Type B pancreatic cell (in vitro differentiated cells): ENCODE results near the gene STARD5. TPM values are rescaled to one million over a fixed set of nuclear protein-coding genes. Genes with fewer than 3 reads are reported as not detected.
A peak's percentile ranks its signal among the peaks of the same experiment; 100 is the strongest.

ENCODE experiments used
- DNase-seq: peaks from one replicate; pipeline ENCODE4 v3.0.0; 2021; ENCODE audit warnings: mixed read lengths; ENCODE audit not compliant: unreplicated experiment; ENCODE audit errors: extremely low spot score
- H3K27ac Mint-ChIP-seq: 2 replicates; pipeline ENCODE4 v1.8.0; 2021; ENCODE audit warnings: mild to moderate bottlenecking, mixed read lengths
- H3K27me3 Mint-ChIP-seq: 2 replicates; pipeline ENCODE4 v1.8.0; 2021; ENCODE audit warnings: mixed read lengths
- H3K36me3 Mint-ChIP-seq: 2 replicates; pipeline ENCODE4 v1.8.0; 2021; ENCODE audit warnings: mixed read lengths
- H3K4me1 Mint-ChIP-seq: one replicate; pipeline ENCODE4 v1.8.0; 2021; ENCODE audit warnings: mixed read lengths; ENCODE audit not compliant: unreplicated experiment
- H3K4me3 Mint-ChIP-seq: 2 replicates; pipeline ENCODE4 v1.8.0; 2021; ENCODE audit warnings: mild to moderate bottlenecking, mixed read lengths
- H3K9me3 Mint-ChIP-seq: 2 replicates; pipeline ENCODE4 v1.8.0; 2021; ENCODE audit warnings: mixed read lengths
- total RNA-seq: library from RNA; stranded (reverse); gene quantifications from 2 replicates; pipeline ENCODE4 v1.2.1, GENCODE V29; 2021; ENCODE audit warnings: low replicate concordance
- TF ChIP-seq, protein P1 (sequence below): fragments of 200-600 bp; sonication (generic); conservative IDR thresholded peaks from 2 replicates; pipeline ENCODE4 v1.5.0; 2021; ENCODE audit warnings: antibody characterized with exemption, mild to moderate bottlenecking

STARD5 gene
- total RNA-seq, 1 donor from 2014 or later: 7.8 TPM

DNA sequence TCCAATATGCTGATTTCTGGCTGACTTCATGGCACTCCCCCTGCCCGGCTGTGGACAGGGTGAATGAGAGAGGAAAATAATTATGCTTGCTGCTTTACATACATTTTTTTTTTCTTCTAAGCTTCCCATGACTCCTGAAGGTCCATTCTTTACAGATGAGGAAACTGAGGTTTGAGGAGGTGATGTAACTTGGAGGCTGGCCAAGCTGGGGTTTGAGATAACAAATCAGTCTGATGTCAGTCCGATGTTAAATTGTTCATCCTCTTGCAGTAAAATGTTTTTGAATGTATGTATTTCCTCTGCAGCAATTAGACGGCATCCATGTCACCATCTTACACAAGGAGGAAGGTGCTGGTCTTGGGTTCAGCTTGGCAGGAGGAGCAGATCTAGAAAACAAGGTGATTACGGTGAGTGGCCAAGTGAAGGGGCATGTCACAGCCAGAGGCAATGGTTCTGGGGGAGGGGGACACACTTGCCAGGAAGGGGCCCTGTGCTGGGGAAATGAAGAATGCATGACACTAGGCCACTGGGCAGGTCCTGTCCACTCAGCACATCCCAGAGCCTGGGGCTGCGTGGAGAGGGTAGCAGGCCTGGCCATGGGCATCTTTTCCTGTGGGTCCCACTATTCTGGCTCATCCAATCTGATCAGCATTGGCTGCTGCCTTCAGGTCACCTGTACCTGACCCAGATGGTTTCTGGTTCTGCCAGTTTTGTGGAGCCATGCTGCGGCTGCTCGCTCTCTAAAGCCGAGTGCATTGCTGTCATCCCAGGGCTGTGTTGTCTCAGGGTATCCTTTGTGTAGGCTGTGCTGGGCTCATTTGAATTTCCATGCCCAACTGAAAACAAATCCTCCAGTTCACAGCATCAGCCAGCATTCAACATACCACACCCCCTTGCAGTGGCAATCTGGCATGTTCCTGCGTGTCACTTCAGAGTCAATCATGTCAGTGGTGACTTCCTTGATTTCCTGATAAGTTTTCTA, 20.4 kb downstream of the STARD5 start:
- TF ChIP-seq, protein P1, sequence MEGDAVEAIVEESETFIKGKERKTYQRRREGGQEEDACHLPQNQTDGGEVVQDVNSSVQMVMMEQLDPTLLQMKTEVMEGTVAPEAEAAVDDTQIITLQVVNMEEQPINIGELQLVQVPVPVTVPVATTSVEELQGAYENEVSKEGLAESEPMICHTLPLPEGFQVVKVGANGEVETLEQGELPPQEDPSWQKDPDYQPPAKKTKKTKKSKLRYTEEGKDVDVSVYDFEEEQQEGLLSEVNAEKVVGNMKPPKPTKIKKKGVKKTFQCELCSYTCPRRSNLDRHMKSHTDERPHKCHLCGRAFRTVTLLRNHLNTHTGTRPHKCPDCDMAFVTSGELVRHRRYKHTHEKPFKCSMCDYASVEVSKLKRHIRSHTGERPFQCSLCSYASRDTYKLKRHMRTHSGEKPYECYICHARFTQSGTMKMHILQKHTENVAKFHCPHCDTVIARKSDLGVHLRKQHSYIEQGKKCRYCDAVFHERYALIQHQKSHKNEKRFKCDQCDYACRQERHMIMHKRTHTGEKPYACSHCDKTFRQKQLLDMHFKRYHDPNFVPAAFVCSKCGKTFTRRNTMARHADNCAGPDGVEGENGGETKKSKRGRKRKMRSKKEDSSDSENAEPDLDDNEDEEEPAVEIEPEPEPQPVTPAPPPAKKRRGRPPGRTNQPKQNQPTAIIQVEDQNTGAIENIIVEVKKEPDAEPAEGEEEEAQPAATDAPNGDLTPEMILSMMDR: no peak
- no peaks in the 10 kb centered on the region for H3K36me3 Mint-ChIP-seq
- DNase-seq: no peak
- no peaks in the 10 kb centered on the region for H3K27me3 Mint-ChIP-seq
- no peaks in the 10 kb centered on the region for H3K9me3 Mint-ChIP-seq
- H3K27ac Mint-ChIP-seq: peak overlapping the region; percentile 70
- H3K4me3 Mint-ChIP-seq: no peak overlapping the region
- H3K4me1 Mint-ChIP-seq: peaks cover 15% of the 10 kb centered on the region

DNA sequence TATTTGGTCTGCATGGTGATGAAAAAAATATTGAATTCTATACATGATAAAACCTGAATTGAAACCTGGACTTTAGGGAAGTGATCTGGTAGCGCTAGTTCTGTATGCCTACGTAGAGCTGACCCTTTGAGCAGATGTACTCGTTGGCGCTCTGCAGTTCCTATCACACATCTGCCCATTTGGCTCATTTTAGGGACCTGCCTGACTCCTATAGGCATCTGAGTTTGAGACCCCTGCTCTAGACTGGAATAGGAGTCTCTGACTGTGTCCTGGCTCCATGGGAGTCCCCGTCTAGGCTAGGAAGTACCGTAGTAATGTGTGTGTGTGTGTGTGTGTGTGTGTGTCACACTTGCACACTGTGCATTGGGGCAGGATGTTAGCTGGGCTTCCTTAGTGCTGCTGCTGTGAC, 21.2 kb downstream of the STARD5 start:
- no peak for DNase-seq
- Mint-ChIP-seq H3K4me1 (peaks cover 15% of the 10 kb centered on the region), H3K4me3 (no peak overlapping the region), H3K27ac (no peak overlapping the region), H3K27me3 (no peaks in the 10 kb centered on the region), H3K9me3 (no peaks in the 10 kb centered on the region), H3K36me3 (no peaks in the 10 kb centered on the region)
- TF ChIP-seq, protein P1: no peak

DNA sequence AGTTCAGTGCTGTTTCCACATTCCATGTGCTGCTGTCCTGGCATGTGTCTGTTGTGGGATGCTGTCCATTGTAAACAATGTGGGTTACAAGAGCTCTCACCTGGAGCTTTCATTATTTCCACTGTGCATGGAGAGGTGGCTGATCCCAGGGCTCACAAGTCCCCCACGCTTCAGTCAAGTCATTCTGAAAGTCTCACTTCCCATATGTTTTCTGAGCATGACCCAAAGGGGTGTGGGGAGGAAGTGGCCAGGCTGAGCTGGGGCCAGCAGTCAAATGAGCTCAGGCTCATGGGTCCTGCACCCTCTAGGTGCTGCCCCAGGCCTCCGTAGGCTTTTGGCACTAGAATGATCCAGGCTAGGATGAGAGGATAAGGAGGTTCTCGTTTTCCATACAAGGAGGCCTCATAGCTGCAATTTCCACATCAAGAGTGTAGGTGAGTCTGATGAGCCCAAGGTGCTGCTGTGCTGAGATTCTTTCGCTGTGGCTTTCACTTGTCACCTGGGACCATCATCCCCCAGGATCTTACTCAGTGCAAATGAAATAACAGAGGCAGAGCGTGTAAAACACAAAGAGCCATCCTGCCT, 22.0 kb downstream of the STARD5 start:
- TF ChIP-seq, protein P1: no peak
- no peak overlapping the region for H3K4me3 Mint-ChIP-seq
- H3K27ac Mint-ChIP-seq: no peak overlapping the region
- H3K36me3 Mint-ChIP-seq: no peaks in the 10 kb centered on the region
- H3K9me3 Mint-ChIP-seq: no peaks in the 10 kb centered on the region
- DNase-seq: no peak
- peaks cover 15% of the 10 kb centered on the region for H3K4me1 Mint-ChIP-seq
- no peaks in the 10 kb centered on the region for H3K27me3 Mint-ChIP-seq

DNA sequence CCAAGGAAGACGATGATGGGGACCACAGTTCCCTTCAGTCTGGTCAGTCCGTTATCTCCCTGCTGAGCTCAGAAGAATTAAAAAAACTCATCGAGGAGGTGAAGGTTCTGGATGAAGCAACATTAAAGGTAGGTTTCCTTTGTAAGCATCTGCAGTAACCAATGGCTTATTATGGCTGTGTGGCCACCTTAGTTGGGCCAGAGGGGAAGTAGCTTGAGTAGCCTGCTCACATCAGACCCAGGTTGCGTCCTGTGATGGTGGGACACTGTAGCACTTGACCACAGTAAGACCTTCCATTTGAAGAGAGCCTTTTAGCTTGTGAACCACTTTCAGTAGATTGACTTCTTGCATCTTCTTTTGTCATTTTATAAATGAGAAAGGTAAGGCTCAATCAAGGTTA, 22.6 kb downstream of the STARD5 start:
- TF ChIP-seq, protein P1: no peak
- DNase-seq: no peak
- H3K36me3 Mint-ChIP-seq: no peaks in the 10 kb centered on the region

DNA sequence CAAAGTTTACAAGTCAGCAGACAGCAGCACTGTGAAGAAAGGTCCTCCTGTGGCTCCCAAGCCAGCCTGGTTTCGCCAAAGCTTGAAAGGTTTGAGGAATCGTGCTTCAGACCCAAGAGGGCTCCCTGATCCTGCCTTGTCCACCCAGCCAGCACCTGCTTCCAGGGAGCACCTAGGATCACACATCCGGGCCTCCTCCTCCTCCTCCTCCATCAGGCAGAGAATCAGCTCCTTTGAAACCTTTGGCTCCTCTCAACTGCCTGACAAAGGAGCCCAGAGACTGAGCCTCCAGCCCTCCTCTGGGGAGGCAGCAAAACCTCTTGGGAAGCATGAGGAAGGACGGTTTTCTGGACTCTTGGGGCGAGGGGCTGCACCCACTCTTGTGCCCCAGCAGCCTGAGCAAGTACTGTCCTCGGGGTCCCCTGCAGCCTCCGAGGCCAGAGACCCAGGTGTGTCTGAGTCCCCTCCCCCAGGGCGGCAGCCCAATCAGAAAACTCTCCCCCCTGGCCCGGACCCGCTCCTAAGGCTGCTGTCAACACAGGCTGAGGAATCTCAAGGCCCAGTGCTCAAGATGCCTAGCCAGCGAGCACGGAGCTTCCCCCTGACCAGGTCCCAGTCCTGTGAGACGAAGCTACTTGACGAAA, 24.2 kb downstream of the STARD5 start:
- no peak for DNase-seq
- Mint-ChIP-seq H3K9me3 (no peaks in the 10 kb centered on the region), H3K27me3 (peaks cover 5% of the 10 kb centered on the region), H3K4me1 (peaks cover 20% of the 10 kb centered on the region), H3K36me3 (no peaks in the 10 kb centered on the region), H3K27ac (no peak overlapping the region), H3K4me3 (no peak overlapping the region)
- TF ChIP-seq, protein P1: no peak

More for the DNA sequence above, 22.6 kb downstream of the STARD5 start:
- no peaks in the 10 kb centered on the region for H3K27me3 Mint-ChIP-seq
- H3K9me3 Mint-ChIP-seq: no peaks in the 10 kb centered on the region
- no peak overlapping the region for H3K27ac Mint-ChIP-seq
- peaks cover 15% of the 10 kb centered on the region for H3K4me1 Mint-ChIP-seq
- no peak overlapping the region for H3K4me3 Mint-ChIP-seq
